GM13977 (cell line): Measurements from ENCODE around the gene ALDH5A1.

Source experiments
- DNase-seq: peaks from one replicate; pipeline ENCODE4 v3.0.0; 2012; ENCODE audit warnings: low spot score
- CTCF ChIP-seq: IDR thresholded peaks from 2 replicates; pipeline ENCODE4 v1.5.1; 2012; ENCODE audit warnings: mild to moderate bottlenecking, control low read depth; ENCODE audit not compliant: insufficient read depth; ENCODE audit errors: extremely low read depth, missing control alignments
- in situ Hi-C: fragments of 300-500 bp; cut with MboI; formaldehyde crosslinking; loops from one replicate; pipeline ENCODE4 v1.12.0; 2022; ENCODE audit warnings: low sequenced_read_pairs, low pct_unique_long_range_greater_than_20kb, mixed read lengths, inconsistent platforms; ENCODE audit not compliant: unreplicated experiment

The ALDH5A1 gene

GRCh38 chr6:24536466-24536865 lies 41.7 kb downstream of the ALDH5A1 start:
- in situ Hi-C loops = no loop called here
- DNase-seq = no peak
- no peak for TF ChIP-seq CTCF

- no peak for TF ChIP-seq CTCF
- in situ Hi-C loops = no loop called here
- DNase-seq = no peak
Observed at GRCh38 chr6:24537082-24537699, 42.4 kb downstream of the ALDH5A1 start.

- no peak for TF ChIP-seq CTCF
- in situ Hi-C loops = no loop called here
- DNase-seq = no peak
Observed at GRCh38 chr6:24537771-24538385, 43.1 kb downstream of the ALDH5A1 start.

- TF ChIP-seq CTCF = no peak
- DNase-seq = no peak
- in situ Hi-C loops = no loop called here
Observed at GRCh38 chr6:24539416-24539815, 44.6 kb downstream of the ALDH5A1 start.

GRCh38 chr6:24540197-24540596 lies 45.4 kb downstream of the ALDH5A1 start:
- in situ Hi-C loops = no loop called here
- DNase-seq = no peak
- TF ChIP-seq CTCF = no peak

- in situ Hi-C loops = no loop called here
- DNase-seq = no peak
- no peak for TF ChIP-seq CTCF
Observed at GRCh38 chr6:24543683-24544082, 48.9 kb downstream of the ALDH5A1 start.
